Measurements from ENCODE around the gene IER2.

Gene IER2

DNA sequence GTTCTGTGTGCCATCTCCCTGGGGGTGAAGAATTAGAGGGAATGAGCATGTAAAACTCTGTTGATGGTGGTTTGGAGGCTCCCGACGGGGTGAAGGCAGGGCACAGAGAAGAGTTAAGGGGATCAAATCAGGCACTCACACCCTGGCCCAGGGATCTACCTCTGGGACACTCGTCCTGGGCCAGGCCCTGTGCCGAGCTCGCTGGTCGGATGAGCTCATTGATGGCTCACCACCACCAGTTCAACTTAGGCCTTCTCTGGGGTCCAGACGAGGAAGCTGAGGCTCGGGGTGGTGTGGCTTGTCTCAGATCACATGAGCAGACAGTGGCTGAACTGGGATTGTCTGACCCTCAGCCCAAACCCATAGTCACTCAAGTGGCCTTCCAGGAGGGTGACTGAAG is 30.6 kb upstream of the IER2 start:
- FAIRE-seq = no peak

DNA sequence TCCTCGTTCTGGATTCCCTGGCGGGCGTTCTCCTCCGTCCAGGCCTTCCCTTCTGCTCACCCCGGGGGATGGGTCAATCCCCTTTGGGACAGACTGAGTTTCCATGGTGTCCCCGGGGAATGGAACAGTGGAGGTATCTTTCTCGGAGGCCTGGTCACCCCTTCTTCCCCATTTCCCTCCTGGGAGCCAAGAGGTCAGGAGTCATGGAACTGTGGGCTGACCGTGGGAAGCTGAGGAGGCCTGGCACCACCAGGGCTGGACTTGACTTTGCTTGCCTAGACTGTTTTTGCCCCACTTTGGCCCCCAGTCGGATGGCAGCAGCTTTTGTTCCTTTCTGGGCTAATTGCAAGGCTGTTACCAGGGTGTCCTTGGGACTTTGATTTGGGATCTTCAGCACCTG is 30.2 kb upstream of the IER2 start:
- no peak for FAIRE-seq

- no peak for FAIRE-seq
Measured at GRCh38 chr19:13120817-13121216, 29.4 kb upstream of the IER2 start.

DNA sequence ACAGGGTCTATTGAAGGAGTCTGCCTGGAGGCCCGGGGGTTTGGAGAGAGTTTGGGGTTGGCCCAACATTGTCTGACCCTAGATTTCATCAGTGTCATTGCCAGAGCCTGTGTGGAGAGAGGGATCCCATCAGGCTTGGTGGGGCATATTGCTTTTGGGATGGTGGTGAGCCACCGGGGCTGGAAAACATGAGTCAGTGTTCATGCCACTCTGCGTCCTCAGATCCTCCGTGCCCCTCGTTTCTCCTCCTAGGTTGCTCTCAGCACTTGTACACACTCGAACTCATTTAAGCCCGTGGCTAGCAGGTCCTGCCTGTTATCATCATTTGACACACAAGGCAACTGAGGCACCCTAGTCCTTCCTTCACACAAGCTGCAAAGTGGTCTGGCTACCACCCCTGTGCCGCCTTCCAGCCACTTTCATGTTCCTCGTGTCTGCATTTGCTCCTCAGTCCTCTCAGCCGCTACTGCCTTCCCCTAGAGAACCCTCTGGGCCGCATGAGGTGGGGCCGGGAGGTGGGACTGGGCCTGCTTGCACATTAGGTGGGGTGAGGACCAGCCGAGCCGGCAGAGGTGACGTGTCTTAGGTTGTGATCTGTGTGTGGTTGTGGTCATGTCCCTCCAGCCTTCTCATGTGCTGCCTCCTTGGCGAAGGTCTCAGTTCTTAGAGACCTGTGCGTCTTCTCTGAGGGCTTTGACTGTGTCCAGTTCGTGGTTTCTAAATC is 28.5 kb upstream of the IER2 start:
- no peak for FAIRE-seq

DNA sequence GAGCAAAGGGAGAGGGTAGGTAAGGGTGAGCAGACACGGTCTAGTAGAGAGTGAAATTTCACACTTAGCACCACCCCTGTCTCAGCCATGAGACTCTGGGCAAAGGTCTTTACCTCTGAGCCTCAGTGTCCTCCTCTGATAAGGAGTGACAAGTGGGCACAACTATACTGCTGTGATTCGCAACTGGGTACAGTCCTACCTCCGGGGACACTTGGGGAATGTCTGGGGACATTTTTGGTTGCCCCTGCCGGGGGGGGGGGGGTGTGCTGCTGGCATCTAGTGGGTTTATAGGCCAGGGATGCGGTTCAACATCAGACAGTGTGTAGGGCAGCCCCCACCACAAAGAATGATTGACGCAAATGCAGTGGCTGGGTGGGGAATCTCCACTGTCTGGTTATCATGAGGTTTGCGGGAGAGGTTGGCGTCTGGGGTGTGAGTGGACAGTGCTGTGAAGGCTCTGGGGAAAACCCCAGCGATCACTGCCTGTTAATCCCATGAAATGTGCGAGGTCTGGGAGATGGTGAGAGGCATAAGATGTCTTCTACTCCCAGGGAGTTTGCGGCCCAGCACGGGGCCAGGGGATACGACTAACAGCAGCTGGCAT is 27.8 kb upstream of the IER2 start:
- FAIRE-seq = no peak

GRCh38 chr19:13122980-13123957 is 26.9 kb upstream of the IER2 start:
- FAIRE-seq = no peak

GRCh38 chr19:13127051-13127450 is 23.2 kb upstream of the IER2 start:
- FAIRE-seq = no peak

DNA sequence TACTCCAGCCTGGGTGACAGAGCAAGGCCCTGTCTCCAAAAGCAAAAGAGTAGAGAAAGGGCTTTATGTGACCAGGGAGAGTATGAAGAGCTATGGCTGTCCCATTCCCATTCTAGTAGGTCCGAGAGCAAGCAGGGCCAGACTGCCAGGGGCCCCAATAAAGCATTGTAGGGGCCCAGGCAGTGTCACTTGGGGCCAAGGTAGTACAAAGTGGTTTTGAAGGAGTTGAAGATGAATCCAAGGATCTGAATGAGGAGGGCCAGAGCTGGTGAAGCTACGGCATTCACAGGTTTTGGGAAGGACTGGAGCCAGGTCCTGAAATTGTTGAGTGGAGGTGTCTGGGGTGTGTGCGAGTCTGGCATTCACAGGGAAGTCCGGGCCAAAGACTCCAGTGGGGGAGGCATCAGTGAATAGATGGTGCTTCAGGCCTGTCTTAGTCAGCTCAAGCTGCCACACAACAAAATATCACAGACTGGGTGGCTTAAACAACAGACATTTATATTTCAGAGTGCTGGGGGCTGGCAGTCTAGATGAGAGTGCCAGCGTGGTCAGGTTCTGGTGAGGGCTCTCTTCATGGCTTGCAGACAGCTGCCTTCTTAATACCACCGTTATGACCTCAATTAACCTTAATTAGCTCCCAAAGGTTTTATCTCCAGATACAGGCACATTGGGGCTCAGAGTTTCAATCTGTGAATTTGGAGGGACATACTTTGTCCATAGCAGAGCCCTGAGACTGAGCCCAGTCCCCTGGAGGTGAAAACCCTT is 22.2 kb upstream of the IER2 start:
- FAIRE-seq = no peak

DNA sequence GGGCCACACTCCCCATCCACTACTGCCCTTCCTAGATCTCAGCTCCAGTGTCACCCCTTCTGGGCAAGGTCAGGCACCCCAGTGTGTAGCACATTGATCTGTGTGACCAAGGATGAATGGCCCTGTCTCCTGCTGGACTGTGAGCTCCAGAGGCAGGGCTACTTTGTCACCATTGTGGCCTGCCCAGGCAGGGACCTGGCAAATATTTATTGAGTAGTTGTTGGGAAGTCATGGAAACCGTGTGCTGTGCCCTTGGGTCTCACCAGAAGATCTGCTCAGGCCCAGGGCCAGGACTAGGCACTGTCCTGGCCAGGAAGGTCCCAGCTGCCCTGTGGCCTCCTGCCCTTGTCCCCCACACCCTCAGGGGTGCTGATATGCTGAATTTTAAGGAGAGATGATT is 21.6 kb upstream of the IER2 start:
- FAIRE-seq = no peak

- FAIRE-seq = no peak
Measured at GRCh38 chr19:13129384-13129783, 20.8 kb upstream of the IER2 start.

DNA sequence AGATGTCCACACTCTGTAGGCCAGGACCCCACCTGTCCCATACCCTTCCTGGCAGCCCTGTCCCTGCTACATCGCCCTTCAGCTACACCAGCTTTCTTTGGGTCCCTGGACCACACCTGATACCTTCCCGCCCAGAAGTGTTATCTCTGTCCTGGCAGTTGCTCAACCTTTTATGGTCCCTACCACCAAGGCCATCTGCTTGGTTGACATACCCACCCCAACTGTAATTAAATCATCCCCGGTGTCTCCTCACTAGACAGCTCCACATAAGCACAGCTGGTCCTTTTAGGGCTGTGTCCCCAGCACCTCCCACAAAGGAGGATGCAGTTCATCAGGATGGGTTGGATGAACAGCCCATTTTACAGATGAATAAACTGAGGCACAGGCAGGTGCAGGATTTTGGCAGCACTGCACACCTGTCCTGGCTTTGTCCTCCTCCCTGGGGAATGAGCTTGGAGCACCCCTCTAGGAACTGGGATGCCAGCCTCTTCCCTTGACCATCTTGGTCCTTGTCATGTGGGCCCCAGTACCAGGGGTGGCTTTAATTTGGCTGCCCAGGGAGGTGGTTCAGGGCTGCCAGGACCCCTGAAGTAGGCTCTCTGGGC is 19.2 kb upstream of the IER2 start:
- FAIRE-seq = no peak

DNA sequence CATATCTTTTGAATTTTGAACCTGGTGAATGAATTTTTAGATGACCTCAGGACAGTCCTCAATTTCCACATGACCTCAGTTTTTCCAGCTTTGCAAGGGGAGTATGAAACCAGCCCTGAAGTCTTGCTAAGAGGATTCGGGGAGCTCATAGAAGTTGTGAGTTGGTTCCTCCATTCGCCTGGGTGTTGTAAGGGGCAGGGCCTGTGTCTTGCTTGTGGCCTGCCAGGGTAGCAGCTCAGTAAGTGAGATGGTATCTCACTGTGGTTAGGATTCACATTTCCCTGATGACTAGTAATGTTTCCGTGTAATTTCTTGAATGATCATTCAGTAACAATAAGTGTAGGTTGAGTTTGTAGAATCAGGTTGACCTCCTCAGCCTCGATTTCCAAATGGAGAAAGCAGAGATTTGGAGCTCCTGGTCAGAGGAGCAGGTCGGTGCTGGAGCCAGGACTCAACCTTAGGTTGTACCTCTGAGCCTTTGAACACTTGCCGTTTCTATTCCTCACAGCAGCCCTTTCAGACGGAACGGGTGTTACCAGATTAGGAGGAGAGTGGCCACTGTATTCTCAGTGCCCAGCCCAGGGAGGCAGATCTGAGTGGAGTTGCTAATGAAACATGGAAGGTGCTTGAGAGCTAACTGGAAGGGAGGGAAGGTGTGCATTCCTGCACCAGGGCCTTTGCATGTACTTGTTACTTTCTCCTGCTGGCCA is 17.6 kb upstream of the IER2 start:
- no peak for FAIRE-seq

DNA sequence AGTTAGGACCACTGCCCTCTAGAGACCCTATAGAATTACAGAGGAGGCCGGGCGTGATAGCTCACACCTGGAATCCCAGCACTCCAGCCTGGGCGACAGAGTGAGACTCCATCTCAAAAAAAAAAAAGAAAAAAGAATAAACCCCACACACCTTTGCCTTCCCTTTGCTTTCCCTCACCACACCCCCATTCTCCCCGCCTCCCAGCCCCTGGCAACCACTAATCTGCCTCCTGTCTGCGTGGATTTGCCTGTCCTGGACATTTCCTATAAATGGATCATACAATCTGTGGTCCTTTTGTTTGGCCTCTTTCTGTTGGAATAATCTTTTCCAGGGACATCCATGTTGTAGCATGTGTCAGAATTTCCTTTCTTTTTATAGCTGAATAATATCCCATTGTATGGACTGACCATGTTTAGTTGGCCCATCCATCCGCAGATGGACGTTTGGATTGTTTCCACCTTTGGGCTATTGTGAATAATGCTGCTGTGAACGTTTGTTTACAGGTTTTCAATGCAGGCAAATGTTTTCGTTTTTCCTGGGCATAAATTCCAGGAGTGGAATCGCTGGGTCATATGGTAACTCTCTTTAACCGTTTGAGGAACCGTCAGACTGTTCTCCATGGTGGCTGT is 16.9 kb upstream of the IER2 start:
- no peak for FAIRE-seq

- FAIRE-seq = no peak
Measured at GRCh38 chr19:13134626-13135025, 15.6 kb upstream of the IER2 start.

DNA sequence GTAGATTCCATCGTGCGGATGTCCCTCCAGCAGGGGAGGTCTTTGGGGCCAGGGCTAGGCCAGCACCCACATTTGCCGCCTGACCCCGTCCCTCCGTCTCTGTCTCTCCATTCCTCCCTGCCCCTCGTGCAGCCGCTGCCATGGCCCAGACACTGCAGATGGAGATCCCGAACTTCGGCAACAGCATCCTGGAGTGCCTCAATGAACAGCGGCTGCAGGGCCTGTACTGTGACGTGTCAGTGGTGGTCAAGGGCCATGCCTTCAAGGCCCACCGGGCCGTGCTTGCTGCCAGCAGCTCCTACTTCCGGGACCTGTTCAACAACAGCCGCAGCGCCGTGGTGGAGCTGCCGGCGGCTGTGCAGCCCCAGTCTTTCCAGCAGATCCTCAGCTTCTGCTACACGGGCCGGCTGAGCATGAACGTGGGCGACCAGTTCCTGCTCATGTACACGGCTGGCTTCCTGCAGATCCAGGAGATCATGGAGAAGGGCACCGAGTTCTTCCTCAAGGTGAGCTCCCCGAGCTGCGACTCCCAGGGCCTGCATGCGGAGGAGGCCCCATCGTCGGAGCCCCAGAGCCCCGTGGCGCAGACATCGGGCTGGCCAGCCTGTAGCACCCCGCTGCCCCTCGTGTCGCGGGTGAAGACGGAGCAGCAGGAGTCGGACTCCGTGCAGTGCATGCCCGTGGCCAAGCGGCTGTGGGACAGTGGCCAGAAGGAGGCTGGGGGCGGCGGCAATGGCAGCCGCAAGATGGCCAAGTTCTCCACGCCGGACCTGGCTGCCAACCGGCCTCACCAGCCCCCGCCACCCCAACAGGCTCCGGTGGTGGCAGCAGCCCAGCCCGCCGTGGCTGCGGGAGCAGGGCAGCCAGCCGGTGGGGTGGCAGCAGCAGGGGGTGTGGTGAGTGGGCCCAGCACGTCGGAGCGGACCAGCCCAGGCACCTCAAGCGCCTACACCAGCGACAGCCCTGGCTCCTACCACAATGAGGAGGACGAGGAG is 14.8 kb upstream of the IER2 start:
- no peak for FAIRE-seq

- no peak for FAIRE-seq
Measured at GRCh38 chr19:13137290-13137794, 12.9 kb upstream of the IER2 start.

DNA sequence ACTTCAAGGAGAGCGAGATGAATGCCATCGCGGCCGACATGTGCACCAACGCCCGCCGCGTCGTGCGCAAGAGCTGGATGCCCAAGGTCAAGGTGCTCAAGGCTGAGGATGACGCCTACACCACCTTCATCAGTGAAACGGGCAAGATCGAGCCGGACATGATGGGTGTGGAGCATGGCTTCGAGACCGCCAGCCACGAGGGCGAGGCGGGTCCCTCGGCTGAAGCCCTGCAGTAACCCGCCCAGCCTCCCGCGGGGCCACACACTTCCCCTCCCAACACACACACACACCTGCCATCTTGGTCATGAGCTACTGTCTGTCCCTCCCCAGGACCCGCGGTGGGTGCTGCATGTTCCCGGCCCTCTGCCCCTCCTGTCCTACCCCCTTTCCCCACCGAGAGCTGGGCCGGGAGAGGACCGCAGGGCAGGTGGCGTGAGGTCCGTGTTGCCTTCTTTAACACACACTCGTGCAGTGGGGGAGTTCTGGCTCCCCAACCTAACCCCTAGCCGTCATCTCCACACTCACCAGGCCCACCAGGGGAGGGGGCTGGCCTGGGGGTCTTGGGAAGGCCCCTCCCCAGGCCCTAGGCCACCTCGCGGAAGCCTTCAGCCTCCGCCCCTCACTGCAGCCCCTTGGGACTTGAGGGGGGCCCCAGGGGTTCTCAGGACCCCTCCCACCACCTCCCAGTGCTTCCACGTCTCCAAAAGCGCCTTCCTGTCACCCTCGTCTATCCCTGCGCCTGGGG is 11.9 kb upstream of the IER2 start:
- FAIRE-seq = no peak

GRCh38 chr19:13138916-13139198 is 11.4 kb upstream of the IER2 start:
- FAIRE-seq = no peak

DNA sequence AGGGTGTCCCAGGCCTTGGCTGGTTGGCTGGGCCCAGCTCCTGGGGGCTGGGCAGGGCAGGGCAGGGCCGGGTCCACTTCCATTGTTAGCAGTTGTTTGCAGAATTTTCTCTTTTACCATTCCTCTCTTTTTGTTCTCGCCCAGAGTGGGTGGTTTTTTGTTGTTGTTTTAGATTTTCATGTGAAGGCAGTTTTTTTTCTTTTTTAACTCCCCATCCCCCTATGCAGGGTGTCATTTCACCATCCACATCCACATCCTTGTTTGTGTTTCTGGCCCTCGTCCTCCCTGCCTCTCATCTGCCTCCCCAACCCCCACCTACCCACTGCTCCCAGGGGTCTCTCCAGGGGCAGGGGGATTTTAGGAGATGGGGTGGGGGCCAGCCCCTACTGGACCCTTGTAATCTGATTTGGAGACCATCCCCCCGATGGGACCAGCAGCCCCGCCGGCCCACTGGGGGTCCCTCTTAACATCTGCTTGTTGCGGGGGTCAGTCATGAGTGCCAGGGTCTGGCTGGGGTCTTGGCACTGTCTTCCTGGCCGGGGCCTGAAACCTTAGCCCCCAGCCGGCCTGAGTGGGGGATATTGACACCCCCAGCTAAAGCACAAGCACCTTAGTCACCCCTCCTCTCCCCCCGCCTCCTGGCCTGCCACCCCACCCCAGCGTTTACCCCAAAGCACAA is 10.4 kb upstream of the IER2 start:
- no peak for FAIRE-seq
